SK-N-SH treated with all-trans-retinoic acid at 6 μM for 48 hours (cell line): ENCODE results near the gene IP6K2.

Experiments used
- ATAC-seq: fragments of 200-7000 bp; cut with Tn5 transposase; 3 replicates; pipeline ENCODE4 v1.9.1; 2020; ENCODE audit warnings: mild to moderate bottlenecking, moderate library complexity
- ARNTL ChIP-seq: fragments of 450-650 bp; formaldehyde crosslinking; IDR thresholded peaks from 2 replicates; pipeline ENCODE4 v1.5.0; 2020; ENCODE audit warnings: low read depth, mild to moderate bottlenecking, moderate library complexity, borderline replicate concordance
- BACH2 ChIP-seq: fragments of 250-450 bp; sonication (Bioruptor Pico); IDR thresholded peaks from 2 replicates; pipeline ENCODE4 v1.9.0; 2021; ENCODE audit warnings: mild to moderate bottlenecking, borderline replicate concordance
- CSDC2 ChIP-seq: fragments of 250-450 bp; sonication (Bioruptor Pico); IDR thresholded peaks from 2 replicates; pipeline ENCODE4 v1.5.0; 2020; ENCODE audit warnings: mild to moderate bottlenecking, moderate library complexity
- GLIS3 ChIP-seq: fragments of 250-450 bp; sonication (Bioruptor Pico); IDR thresholded peaks from 2 replicates; pipeline ENCODE4 v1.5.0; 2020; ENCODE audit warnings: mild to moderate bottlenecking, moderate library complexity
- ISL1 ChIP-seq: fragments of 250-450 bp; sonication (Bioruptor Pico); IDR thresholded peaks from 2 replicates; pipeline ENCODE4 v2.1.2; 2022; ENCODE audit warnings: mild to moderate bottlenecking, moderate library complexity
- OSR1 ChIP-seq: fragments of 250-450 bp; sonication (Bioruptor Pico); IDR thresholded peaks from 2 replicates; pipeline ENCODE4 v1.8.0; 2022; ENCODE audit warnings: moderate library complexity, mild to moderate bottlenecking, inconsistent platforms
- PATZ1 ChIP-seq: fragments of 250-450 bp; sonication (Bioruptor Pico); IDR thresholded peaks from 2 replicates; pipeline ENCODE4 v1.8.0; 2020; ENCODE audit warnings: mild to moderate bottlenecking, moderate library complexity, borderline replicate concordance
- PPARA ChIP-seq: fragments of 250-450 bp; sonication (Bioruptor Pico); IDR thresholded peaks from 2 replicates; pipeline ENCODE4 v1.5.0; 2020; ENCODE audit warnings: mild to moderate bottlenecking, borderline replicate concordance
- TCF4 ChIP-seq: fragments of 250-450 bp; sonication (Bioruptor Pico); IDR thresholded peaks from 2 replicates; pipeline ENCODE4 v1.8.0; 2021; ENCODE audit warnings: mild to moderate bottlenecking, moderate library complexity, borderline replicate concordance
- ZC3H10 ChIP-seq: fragments of 250-450 bp; sonication (Bioruptor Pico); IDR thresholded peaks from 2 replicates; pipeline ENCODE4 v1.5.1; 2021; ENCODE audit warnings: mild to moderate bottlenecking, moderate library complexity
- ZFP3 ChIP-seq: fragments of 250-450 bp; sonication (Bioruptor Pico); IDR thresholded peaks from 2 replicates; pipeline ENCODE4 v1.5.0; 2020; ENCODE audit warnings: mild to moderate bottlenecking, moderate library complexity
- ZNF565 ChIP-seq: fragments of 450-650 bp; formaldehyde crosslinking; conservative IDR thresholded peaks from 2 replicates; pipeline ENCODE4 v1.5.0; 2020; ENCODE audit warnings: low read depth, mild to moderate bottlenecking, moderate library complexity
- ZNF8 ChIP-seq: fragments of 450-650 bp; formaldehyde crosslinking; IDR thresholded peaks from 2 replicates; pipeline ENCODE4 v1.5.0; 2020; ENCODE audit warnings: mild to moderate bottlenecking, moderate library complexity
- TF ChIP-seq, protein P1 (sequence below): fragments of 250-450 bp; sonication (Bioruptor Pico); IDR thresholded peaks from 2 replicates; pipeline ENCODE4 v1.5.1; 2020; ENCODE audit warnings: low read depth, mild to moderate bottlenecking, moderate library complexity
- TF ChIP-seq, protein P2 (sequence below): fragments of 250-450 bp; sonication (Bioruptor Pico); IDR thresholded peaks from 2 replicates; pipeline ENCODE4 v1.5.0; 2020; ENCODE audit warnings: mild to moderate bottlenecking, moderate library complexity
- TF ChIP-seq, protein P3 (sequence below): fragments of 250-450 bp; sonication (Bioruptor Pico); IDR thresholded peaks from 2 replicates; pipeline ENCODE4 v1.8.0; 2021; ENCODE audit warnings: low read depth, mild to moderate bottlenecking, moderate library complexity, borderline replicate concordance

Gene IP6K2

GRCh38 chr3:48662145-48662752 lies 54.8 kb downstream of the IP6K2 start:
- no peak for ATAC-seq
- TF ChIP-seq, protein P1, sequence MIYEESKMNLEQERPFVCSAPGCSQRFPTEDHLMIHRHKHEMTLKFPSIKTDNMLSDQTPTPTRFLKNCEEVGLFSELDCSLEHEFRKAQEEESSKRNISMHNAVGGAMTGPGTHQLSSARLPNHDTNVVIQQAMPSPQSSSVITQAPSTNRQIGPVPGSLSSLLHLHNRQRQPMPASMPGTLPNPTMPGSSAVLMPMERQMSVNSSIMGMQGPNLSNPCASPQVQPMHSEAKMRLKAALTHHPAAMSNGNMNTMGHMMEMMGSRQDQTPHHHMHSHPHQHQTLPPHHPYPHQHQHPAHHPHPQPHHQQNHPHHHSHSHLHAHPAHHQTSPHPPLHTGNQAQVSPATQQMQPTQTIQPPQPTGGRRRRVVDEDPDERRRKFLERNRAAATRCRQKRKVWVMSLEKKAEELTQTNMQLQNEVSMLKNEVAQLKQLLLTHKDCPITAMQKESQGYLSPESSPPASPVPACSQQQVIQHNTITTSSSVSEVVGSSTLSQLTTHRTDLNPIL (CRISPR knock-in tag) = no peak

GRCh38 chr3:48661501-48662144 lies 55.4 kb downstream of the IP6K2 start:
- no peak for ATAC-seq
- TF ChIP-seq, protein P2, sequence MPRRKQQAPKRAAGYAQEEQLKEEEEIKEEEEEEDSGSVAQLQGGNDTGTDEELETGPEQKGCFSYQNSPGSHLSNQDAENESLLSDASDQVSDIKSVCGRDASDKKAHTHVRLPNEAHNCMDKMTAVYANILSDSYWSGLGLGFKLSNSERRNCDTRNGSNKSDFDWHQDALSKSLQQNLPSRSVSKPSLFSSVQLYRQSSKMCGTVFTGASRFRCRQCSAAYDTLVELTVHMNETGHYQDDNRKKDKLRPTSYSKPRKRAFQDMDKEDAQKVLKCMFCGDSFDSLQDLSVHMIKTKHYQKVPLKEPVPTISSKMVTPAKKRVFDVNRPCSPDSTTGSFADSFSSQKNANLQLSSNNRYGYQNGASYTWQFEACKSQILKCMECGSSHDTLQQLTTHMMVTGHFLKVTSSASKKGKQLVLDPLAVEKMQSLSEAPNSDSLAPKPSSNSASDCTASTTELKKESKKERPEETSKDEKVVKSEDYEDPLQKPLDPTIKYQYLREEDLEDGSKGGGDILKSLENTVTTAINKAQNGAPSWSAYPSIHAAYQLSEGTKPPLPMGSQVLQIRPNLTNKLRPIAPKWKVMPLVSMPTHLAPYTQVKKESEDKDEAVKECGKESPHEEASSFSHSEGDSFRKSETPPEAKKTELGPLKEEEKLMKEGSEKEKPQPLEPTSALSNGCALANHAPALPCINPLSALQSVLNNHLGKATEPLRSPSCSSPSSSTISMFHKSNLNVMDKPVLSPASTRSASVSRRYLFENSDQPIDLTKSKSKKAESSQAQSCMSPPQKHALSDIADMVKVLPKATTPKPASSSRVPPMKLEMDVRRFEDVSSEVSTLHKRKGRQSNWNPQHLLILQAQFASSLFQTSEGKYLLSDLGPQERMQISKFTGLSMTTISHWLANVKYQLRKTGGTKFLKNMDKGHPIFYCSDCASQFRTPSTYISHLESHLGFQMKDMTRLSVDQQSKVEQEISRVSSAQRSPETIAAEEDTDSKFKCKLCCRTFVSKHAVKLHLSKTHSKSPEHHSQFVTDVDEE = no peak
- TF ChIP-seq ZC3H10 (CRISPR knock-in tag) (no peak), ISL1 (no peak), TCF4 (CRISPR knock-in tag) (no peak), CSDC2 (peak; percentile 78; the same call in 1 of the 2 replicates), ZFP3 (0 out of 2 replicates have a peak, but pooled peaks have one; percentile 61)
- TF ChIP-seq, protein P1 (CRISPR knock-in tag) = no peak
- TF ChIP-seq, protein P3, sequence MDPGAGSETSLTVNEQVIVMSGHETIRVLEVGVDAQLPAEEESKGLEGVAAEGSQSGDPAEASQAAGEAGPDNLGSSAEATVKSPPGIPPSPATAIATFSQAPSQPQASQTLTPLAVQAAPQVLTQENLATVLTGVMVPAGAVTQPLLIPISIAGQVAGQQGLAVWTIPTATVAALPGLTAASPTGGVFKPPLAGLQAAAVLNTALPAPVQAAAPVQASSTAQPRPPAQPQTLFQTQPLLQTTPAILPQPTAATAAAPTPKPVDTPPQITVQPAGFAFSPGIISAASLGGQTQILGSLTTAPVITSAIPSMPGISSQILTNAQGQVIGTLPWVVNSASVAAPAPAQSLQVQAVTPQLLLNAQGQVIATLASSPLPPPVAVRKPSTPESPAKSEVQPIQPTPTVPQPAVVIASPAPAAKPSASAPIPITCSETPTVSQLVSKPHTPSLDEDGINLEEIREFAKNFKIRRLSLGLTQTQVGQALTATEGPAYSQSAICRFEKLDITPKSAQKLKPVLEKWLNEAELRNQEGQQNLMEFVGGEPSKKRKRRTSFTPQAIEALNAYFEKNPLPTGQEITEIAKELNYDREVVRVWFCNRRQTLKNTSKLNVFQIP (CRISPR knock-in tag) = no peak
- TF ChIP-seq, all 23 proteins: peak for 2

- TF ChIP-seq GLIS3 = no peak
- no peak for TF ChIP-seq TCF4 (CRISPR knock-in tag)
- TF ChIP-seq, protein P3 (CRISPR knock-in tag) = no peak
- no peak for TF ChIP-seq ZNF565 (CRISPR knock-in tag)
- TF ChIP-seq ZC3H10 (CRISPR knock-in tag) = no peak
- TF ChIP-seq PPARA = no peak
- TF ChIP-seq CSDC2 = no peak
- ATAC-seq = no peak
These were observed 56.1 kb downstream of the IP6K2 start for GRCh38 chr3:48660800-48661400.

GRCh38 chr3:48656841-48657281 lies 60.2 kb downstream of the IP6K2 start:
- ATAC-seq = no peak
- TF ChIP-seq BACH2 (CRISPR knock-in tag) (no peak), TCF4 (CRISPR knock-in tag) (no peak), PATZ1 (no peak), ZNF565 (CRISPR knock-in tag) (no peak), ZNF8 (CRISPR knock-in tag) (no peak), ZFP3 (no peak), ZC3H10 (CRISPR knock-in tag) (no peak), ARNTL (CRISPR knock-in tag) (no peak), OSR1 (CRISPR knock-in tag) (no peak), CSDC2 (no peak), GLIS3 (no peak)
- TF ChIP-seq, protein P2 = no peak
- TF ChIP-seq, protein P3 (CRISPR knock-in tag) = no peak
